CD4-positive, CD25-positive, alpha-beta regulatory T cell (primary cell): ENCODE measurements around the gene MARCHF7. TPM values are rescaled to one million over a fixed set of nuclear protein-coding genes. Genes with fewer than 3 reads are reported as not detected.
"Not testable (repeated sequence)": the region's sequence is repeated elsewhere in the genome, so short reads cannot be mapped to it uniquely, and the experiment has no call there.

Experiments used
- ATAC-seq, 2 donors: fragments of 150-1000 bp; cut with Tn5 transposase; one replicate each; pipeline ENCODE4 v1.10.0; 2021; ENCODE audit warnings: low read depth in 2 of 2, moderate number of reproducible peaks in 2 of 2, moderate library complexity in 1 of 2
- DNase-seq, 3 donors: peaks; one replicate each; pipeline versions ENCODE4 v3.0.0 to v3.0.0-alpha.2; 2012 to 2022; ENCODE audit warnings: mixed read lengths in 1 of 3
- H3K27ac ChIP-seq: one replicate; pipeline ENCODE4 v1.7.0; 2013; ENCODE audit warnings: mild to moderate bottlenecking, low read length; ENCODE audit not compliant: insufficient read depth, poor library complexity, severe bottlenecking
- H3K27me3 ChIP-seq: one replicate; pipeline ENCODE4 v1.7.0; 2013; ENCODE audit warnings: low read length; ENCODE audit not compliant: control insufficient read depth, insufficient read depth
- H3K36me3 ChIP-seq: one replicate; pipeline ENCODE4 v1.7.0; 2013; ENCODE audit warnings: mild to moderate bottlenecking, low read length, moderate library complexity; ENCODE audit not compliant: control insufficient read depth, insufficient read depth
- H3K4me1 ChIP-seq: 2 replicates; pipeline ENCODE4 v1.7.0; 2013; ENCODE audit warnings: mild to moderate bottlenecking, low read length; ENCODE audit not compliant: insufficient read depth, control insufficient read depth, poor library complexity, severe bottlenecking
- H3K4me3 ChIP-seq: one replicate; pipeline ENCODE4 v1.7.0; 2013; ENCODE audit warnings: low read depth, mild to moderate bottlenecking, low read length, moderate library complexity
- H3K9me3 ChIP-seq, 2 experiments: 1 replicate in 1 of 2; 2 replicates in 1 of 2; pipeline ENCODE4 v1.7.0; 2013; ENCODE audit warnings: low read length in 2 of 2, mild to moderate bottlenecking in 1 of 2, moderate library complexity in 1 of 2; ENCODE audit not compliant: control insufficient read depth in 2 of 2
- H3K27ac Mint-ChIP-seq, 3 donors: one replicate each; pipeline ENCODE4 v1.8.0; 2020 to 2022; ENCODE audit warnings: mild to moderate bottlenecking in 3 of 3, mixed read lengths in 3 of 3, moderate library complexity in 2 of 3
- H3K27me3 Mint-ChIP-seq: one replicate; pipeline ENCODE4 v1.8.0; 2022; ENCODE audit warnings: mild to moderate bottlenecking, mixed read lengths
- H3K36me3 Mint-ChIP-seq: one replicate; pipeline ENCODE4 v1.8.0; 2020; ENCODE audit warnings: mixed read lengths
- H3K4me1 Mint-ChIP-seq, 4 donors: one replicate each; pipeline ENCODE4 v1.8.0; 2020 to 2022; ENCODE audit warnings: mixed read lengths in 4 of 4, mild to moderate bottlenecking in 1 of 4
- H3K4me3 Mint-ChIP-seq, 4 donors: one replicate each; pipeline ENCODE4 v1.8.0; 2020 to 2022; ENCODE audit warnings: mild to moderate bottlenecking in 4 of 4, mixed read lengths in 4 of 4, moderate library complexity in 3 of 4
- H3K9me3 Mint-ChIP-seq, 7 donors: one replicate each; pipeline ENCODE4 v1.8.0; 2020 to 2022; ENCODE audit warnings: mixed read lengths in 7 of 7, mild to moderate bottlenecking in 3 of 7, moderate library complexity in 2 of 7
- polyA plus RNA-seq, 4 donors: library from polyadenylated mRNA; unstranded; fragments of 300-500 nt; fragmentation: Illumina TruSeq; gene quantifications; one replicate each; pipeline ENCODE4 v1.2.3, GENCODE V29; 2021
- total RNA-seq: library from RNA; stranded (reverse); gene quantifications from one replicate; pipeline ENCODE4 v1.2.3, GENCODE V29; 2022

The MARCHF7 gene
- total RNA-seq, result 88.2 TPM
- 100 to 1,000 TPM; 189 to 253 (median 228) TPM for polyA plus RNA-seq

GRCh38 chr2:159712143-159712928 is at the start of gene MARCHF7:
TSS of gene MARCHF7 (plus strand) at chr2:159712506. CDS start at chr2:159729023, 16,517 bp downstream.
- peak within 1 kb of the TSS; percentile 98 to 100 (median 100) for H3K27ac Mint-ChIP-seq
- Histone ChIP-seq H3K4me3 (peak within 1 kb of the TSS; percentile 96), H3K36me3 (peaks cover 25% of the 10 kb centered on the region), H3K4me1 (peaks cover 48% of the 10 kb centered on the region), H3K9me3 (no peaks in the 10 kb centered on the region), H3K27ac (peak within 1 kb of the TSS; percentile 96), H3K27me3 (no peaks in the 10 kb centered on the region)
- H3K4me3 Mint-ChIP-seq, result peak within 1 kb of the TSS; percentile 95 to 100 (median 100)
- ATAC-seq (peak; percentile 92 to 94), DNase-seq (peak; percentile 94 to 98 (median 97))
- H3K9me3 Mint-ChIP-seq, result no peaks in the 10 kb centered on the region
- peaks cover 21% of the 10 kb centered on the region for H3K36me3 Mint-ChIP-seq
- peaks cover 37 to 62% (median 47%) of the 10 kb centered on the region in 4 donors for H3K4me1 Mint-ChIP-seq
- H3K27me3 Mint-ChIP-seq, result peaks cover 8% of the 10 kb centered on the region

GRCh38 chr2:159667423-159667822 is 44.9 kb upstream of the MARCHF7 start:
- H3K4me1 ChIP-seq, H3K27me3 ChIP-seq, H3K36me3 ChIP-seq, DNase-seq, ATAC-seq, H3K4me3 ChIP-seq, H3K27ac ChIP-seq, H3K4me3 Mint-ChIP-seq, H3K27ac Mint-ChIP-seq, H3K9me3 Mint-ChIP-seq, H3K27me3 Mint-ChIP-seq, H3K9me3 ChIP-seq, H3K4me1 Mint-ChIP-seq: not testable (repeated sequence)
- peaks cover 11% of the 10 kb centered on the region for H3K36me3 Mint-ChIP-seq

GRCh38 chr2:159671047-159671446 is 41.3 kb upstream of the MARCHF7 start:
- peaks cover 8% of the 10 kb centered on the region for H3K36me3 Mint-ChIP-seq
- H3K4me1 ChIP-seq, result no peaks in the 10 kb centered on the region
- H3K4me1 Mint-ChIP-seq, result no peaks in the 10 kb centered on the region
- no peaks in the 10 kb centered on the region for H3K9me3 ChIP-seq
- DNase-seq, result no peak
- H3K4me3 Mint-ChIP-seq, result no peak overlapping the region
- H3K27ac ChIP-seq, result no peak overlapping the region
- no peak overlapping the region for H3K27ac Mint-ChIP-seq
- no peaks in the 10 kb centered on the region for H3K27me3 ChIP-seq
- ATAC-seq, result no peak
- no peak overlapping the region for H3K4me3 ChIP-seq
- no peaks in the 10 kb centered on the region for H3K27me3 Mint-ChIP-seq
- no peaks in the 10 kb centered on the region for H3K36me3 ChIP-seq
- H3K9me3 Mint-ChIP-seq, result peaks cover 0 to 2% (median 0%) of the 10 kb centered on the region in 7 donors

GRCh38 chr2:159677654-159678053 is 34.7 kb upstream of the MARCHF7 start:
- no peaks in the 10 kb centered on the region for H3K27me3 Mint-ChIP-seq
- no peaks in the 10 kb centered on the region for H3K4me1 Mint-ChIP-seq
- H3K27ac ChIP-seq, result no peak overlapping the region
- no peaks in the 10 kb centered on the region for H3K27me3 ChIP-seq
- H3K4me3 ChIP-seq, result no peak overlapping the region
- ATAC-seq (no peak), DNase-seq (peak in 1 of 3 donors; percentile 8)
- H3K36me3 Mint-ChIP-seq, result no peaks in the 10 kb centered on the region
- H3K27ac Mint-ChIP-seq, result no peak overlapping the region
- no peaks in the 10 kb centered on the region for H3K36me3 ChIP-seq
- no peak overlapping the region for H3K4me3 Mint-ChIP-seq
- no peaks in the 10 kb centered on the region for H3K4me1 ChIP-seq
- H3K9me3 ChIP-seq, result no peaks in the 10 kb centered on the region
- H3K9me3 Mint-ChIP-seq, result peaks cover 0 to 2% (median 0%) of the 10 kb centered on the region in 7 donors

- H3K4me3 Mint-ChIP-seq, result no peak overlapping the region
- H3K4me1 Mint-ChIP-seq, result no peaks in the 10 kb centered on the region
- no peaks in the 10 kb centered on the region for H3K4me1 ChIP-seq
- no peaks in the 10 kb centered on the region for H3K9me3 ChIP-seq
- H3K9me3 Mint-ChIP-seq, result peaks cover 0 to 3% (median 0%) of the 10 kb centered on the region in 7 donors
- no peak overlapping the region for H3K4me3 ChIP-seq
- no peak overlapping the region for H3K27ac ChIP-seq
- no peak for ATAC-seq
- no peak for DNase-seq
- no peaks in the 10 kb centered on the region for H3K27me3 ChIP-seq
- no peaks in the 10 kb centered on the region for H3K36me3 Mint-ChIP-seq
- H3K36me3 ChIP-seq, result no peaks in the 10 kb centered on the region
- H3K27ac Mint-ChIP-seq, result no peak overlapping the region
- no peaks in the 10 kb centered on the region for H3K27me3 Mint-ChIP-seq
Observed at GRCh38 chr2:159680692-159681091, 31.6 kb upstream of the MARCHF7 start.

GRCh38 chr2:159683817-159684216 is 28.5 kb upstream of the MARCHF7 start:
- H3K4me3 ChIP-seq, result no peak overlapping the region
- peaks cover 0 to 3% (median 0%) of the 10 kb centered on the region in 7 donors for H3K9me3 Mint-ChIP-seq
- DNase-seq, result no peak

GRCh38 chr2:159684796-159685195 is 27.5 kb upstream of the MARCHF7 start:
- no peak for ATAC-seq
- H3K27ac Mint-ChIP-seq, result no peak overlapping the region

More at GRCh38 chr2:159683817-159684216, 28.5 kb upstream of the MARCHF7 start:
- no peak for ATAC-seq
- H3K36me3 ChIP-seq, result no peaks in the 10 kb centered on the region
- no peak overlapping the region for H3K27ac ChIP-seq
- no peaks in the 10 kb centered on the region for H3K27me3 ChIP-seq
- no peaks in the 10 kb centered on the region for H3K9me3 ChIP-seq
- Mint-ChIP-seq H3K36me3 (no peaks in the 10 kb centered on the region), H3K27ac (no peak overlapping the region), H3K4me1 (no peaks in the 10 kb centered on the region), H3K4me3 (no peak overlapping the region), H3K27me3 (no peaks in the 10 kb centered on the region)
- no peaks in the 10 kb centered on the region for H3K4me1 ChIP-seq

More at GRCh38 chr2:159684796-159685195, 27.5 kb upstream of the MARCHF7 start:
- H3K36me3 Mint-ChIP-seq, result no peaks in the 10 kb centered on the region
- no peak overlapping the region for H3K4me3 ChIP-seq
- no peaks in the 10 kb centered on the region for H3K36me3 ChIP-seq
- H3K9me3 ChIP-seq, result no peaks in the 10 kb centered on the region
- H3K4me3 Mint-ChIP-seq, result no peak overlapping the region
- no peaks in the 10 kb centered on the region for H3K27me3 ChIP-seq
- H3K9me3 Mint-ChIP-seq, result peaks cover 0 to 3% (median 0%) of the 10 kb centered on the region in 7 donors
- no peaks in the 10 kb centered on the region for H3K4me1 Mint-ChIP-seq
- DNase-seq, result no peak
- no peaks in the 10 kb centered on the region for H3K27me3 Mint-ChIP-seq
- H3K4me1 ChIP-seq, result no peaks in the 10 kb centered on the region
- H3K27ac ChIP-seq, result no peak overlapping the region
